Natural killer cell (primary cell): ENCODE results near the gene COL5A1. TPM values are rescaled to one million over a fixed set of nuclear protein-coding genes. Genes with fewer than 3 reads are reported as not detected.

Source experiments
- ATAC-seq, 3 donors: fragments of 150-1000 bp in 2 of 3; fragments of 200-7000 bp in 1 of 3; cut with Tn5 transposase; 1 replicate in 1 of 3; 2 replicates in 2 of 3; pipeline ENCODE4 v1.10.0; 2021; ENCODE audit warnings: mild to moderate bottlenecking in 2 of 3, moderate library complexity in 2 of 3
- DNase-seq, 2 donors: peaks; one replicate each; pipeline versions ENCODE4 v3.0.0 to v3.0.0-alpha.2; 2013 to 2021; ENCODE audit warnings: mixed read lengths in 1 of 2
- H3K27ac ChIP-seq: one replicate; pipeline ENCODE4 v1.5.1; 2013; ENCODE audit warnings: mild to moderate bottlenecking, low read length
- H3K27me3 ChIP-seq: one replicate; pipeline ENCODE4 v1.6.1; 2013; ENCODE audit warnings: low read length; ENCODE audit not compliant: control insufficient read depth, insufficient read depth
- H3K36me3 ChIP-seq: one replicate; pipeline ENCODE4 v1.6.1; 2013; ENCODE audit warnings: low read length; ENCODE audit not compliant: control insufficient read depth, insufficient read depth
- H3K4me1 ChIP-seq: one replicate; pipeline ENCODE4 v1.6.1; 2013; ENCODE audit warnings: low read length; ENCODE audit not compliant: control insufficient read depth, insufficient read depth
- H3K4me3 ChIP-seq: one replicate; pipeline ENCODE4 v1.5.1; 2013; ENCODE audit warnings: low read length
- H3K9me3 ChIP-seq: one replicate; pipeline ENCODE4 v1.6.1; 2013; ENCODE audit warnings: low read length; ENCODE audit not compliant: control insufficient read depth, insufficient read depth
- H3K27ac Mint-ChIP-seq, 2 donors: one replicate each; pipeline ENCODE4 v1.8.0; 2022; ENCODE audit warnings: mild to moderate bottlenecking in 2 of 2, mixed read lengths in 2 of 2, moderate library complexity in 1 of 2
- H3K27me3 Mint-ChIP-seq, 2 donors: one replicate each; pipeline ENCODE4 v1.8.0; 2022; ENCODE audit warnings: low read depth in 2 of 2, mixed read lengths in 2 of 2
- H3K36me3 Mint-ChIP-seq: one replicate; pipeline ENCODE4 v1.8.0; 2022; ENCODE audit warnings: mixed read lengths
- H3K4me1 Mint-ChIP-seq, 2 donors: one replicate each; pipeline ENCODE4 v1.8.0; 2022; ENCODE audit warnings: mixed read lengths in 2 of 2
- H3K4me3 Mint-ChIP-seq: one replicate; pipeline ENCODE4 v1.8.0; 2022; ENCODE audit warnings: mild to moderate bottlenecking, moderate library complexity, mixed read lengths
- H3K9me3 Mint-ChIP-seq, 2 donors: one replicate each; pipeline ENCODE4 v1.8.0; 2022; ENCODE audit warnings: mixed read lengths in 2 of 2
- WGBS: methylation state at CpG from one replicate; pipeline ENCODE4 v1.1.7; 2013; ENCODE audit warnings: missing lambda C conversion rate; ENCODE audit not compliant: insufficient coverage; 5-methylcytosine and 5-hydroxymethylcytosine counted together
- intact Hi-C: fragments of 100-400 bp; cut with micrococcal nuclease; formaldehyde crosslinking; loops from one replicate; pipeline ENCODE4 v1.14.2; 2022
- total RNA-seq, 4 donors: library from RNA; stranded (reverse); fragments of 120-200 nt in 1 of 4; gene quantifications; one replicate each; pipeline versions ENCODE4 v1.2.3 to v1.2.4, GENCODE V29; 2013 to 2022
- TF ChIP-seq, protein P1 (sequence below): fragments of 200-600 bp; IDR thresholded peaks from one replicate; pipeline ENCODE4 v1.8.0; 2022; ENCODE audit warnings: antibody characterized with exemption

Gene COL5A1
- total RNA-seq, 3 donors from 2014 or later (not counting 1 experiment from before 2014, with no cell fraction given) = 0.11 to 0.28 (median 0.23) TPM

DNA sequence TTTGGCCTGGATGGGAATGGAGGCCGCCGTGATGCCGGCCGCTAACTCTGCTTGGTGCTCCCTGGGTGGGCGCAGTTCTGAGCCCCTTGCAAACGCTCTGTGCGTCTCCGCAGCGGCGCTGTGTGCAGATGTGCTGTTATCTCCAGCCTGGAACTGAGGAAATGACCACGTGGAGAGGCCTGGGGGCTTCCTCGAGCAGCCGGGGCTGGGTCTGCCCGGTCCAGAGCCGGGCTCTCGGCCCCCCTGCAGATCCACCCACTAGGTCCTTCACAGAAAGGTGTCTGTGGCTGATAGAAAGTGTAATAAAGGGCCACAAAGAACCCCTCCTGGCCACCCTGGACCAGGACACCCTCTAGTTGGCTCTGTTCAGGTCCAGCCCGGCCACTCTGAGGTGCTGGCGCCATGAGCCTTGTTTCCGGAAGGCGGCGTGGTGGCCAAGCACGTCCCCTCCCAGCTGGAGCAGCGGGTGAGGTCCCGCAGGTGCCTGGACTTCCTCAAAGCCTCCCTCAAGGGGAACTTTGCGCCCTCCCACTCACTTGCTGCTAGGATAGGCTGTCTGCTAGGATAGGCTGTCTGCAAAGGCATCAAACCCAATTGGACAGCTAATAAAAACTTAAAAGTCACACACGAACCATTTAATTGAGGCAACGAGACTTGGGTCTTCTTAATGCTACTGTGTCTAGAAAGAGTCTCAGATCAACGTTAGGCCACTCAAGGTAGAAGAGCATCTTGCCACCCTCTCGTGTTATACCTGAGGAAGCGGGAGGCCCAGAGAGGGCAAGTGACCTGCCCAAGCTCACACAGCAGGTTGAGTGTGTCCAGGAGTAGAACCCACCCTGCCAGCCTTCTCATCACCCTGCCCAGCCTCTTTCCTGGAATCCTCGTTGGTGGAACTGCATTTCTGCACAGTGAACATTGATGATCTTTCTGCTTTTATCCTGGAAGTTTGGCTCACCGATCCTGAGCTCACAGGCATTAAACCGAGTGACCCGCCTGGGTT is 129.7 kb downstream of the COL5A1 start:
- Histone ChIP-seq H3K9me3 (no peaks in the 10 kb centered on the region), H3K27ac (no peak overlapping the region), H3K36me3 (no peaks in the 10 kb centered on the region), H3K4me1 (peaks cover 31% of the 10 kb centered on the region), H3K4me3 (no peak overlapping the region), H3K27me3 (no peaks in the 10 kb centered on the region)
- no peaks in the 10 kb centered on the region for H3K27me3 Mint-ChIP-seq
- no peak overlapping the region for H3K4me3 Mint-ChIP-seq
- peaks cover 31 to 35% of the 10 kb centered on the region in 2 donors for H3K4me1 Mint-ChIP-seq
- DNase-seq (no peak), ATAC-seq (no peak)
- no peak overlapping the region for H3K27ac Mint-ChIP-seq
- TF ChIP-seq, protein P1, sequence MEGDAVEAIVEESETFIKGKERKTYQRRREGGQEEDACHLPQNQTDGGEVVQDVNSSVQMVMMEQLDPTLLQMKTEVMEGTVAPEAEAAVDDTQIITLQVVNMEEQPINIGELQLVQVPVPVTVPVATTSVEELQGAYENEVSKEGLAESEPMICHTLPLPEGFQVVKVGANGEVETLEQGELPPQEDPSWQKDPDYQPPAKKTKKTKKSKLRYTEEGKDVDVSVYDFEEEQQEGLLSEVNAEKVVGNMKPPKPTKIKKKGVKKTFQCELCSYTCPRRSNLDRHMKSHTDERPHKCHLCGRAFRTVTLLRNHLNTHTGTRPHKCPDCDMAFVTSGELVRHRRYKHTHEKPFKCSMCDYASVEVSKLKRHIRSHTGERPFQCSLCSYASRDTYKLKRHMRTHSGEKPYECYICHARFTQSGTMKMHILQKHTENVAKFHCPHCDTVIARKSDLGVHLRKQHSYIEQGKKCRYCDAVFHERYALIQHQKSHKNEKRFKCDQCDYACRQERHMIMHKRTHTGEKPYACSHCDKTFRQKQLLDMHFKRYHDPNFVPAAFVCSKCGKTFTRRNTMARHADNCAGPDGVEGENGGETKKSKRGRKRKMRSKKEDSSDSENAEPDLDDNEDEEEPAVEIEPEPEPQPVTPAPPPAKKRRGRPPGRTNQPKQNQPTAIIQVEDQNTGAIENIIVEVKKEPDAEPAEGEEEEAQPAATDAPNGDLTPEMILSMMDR = no peak
- no peaks in the 10 kb centered on the region for H3K9me3 Mint-ChIP-seq
- H3K36me3 Mint-ChIP-seq = no peaks in the 10 kb centered on the region
- whole genome bisulfite sequencing = 46% methylated on average over 34 of the region's 34 CpGs
- intact Hi-C loops = no loop called here

DNA sequence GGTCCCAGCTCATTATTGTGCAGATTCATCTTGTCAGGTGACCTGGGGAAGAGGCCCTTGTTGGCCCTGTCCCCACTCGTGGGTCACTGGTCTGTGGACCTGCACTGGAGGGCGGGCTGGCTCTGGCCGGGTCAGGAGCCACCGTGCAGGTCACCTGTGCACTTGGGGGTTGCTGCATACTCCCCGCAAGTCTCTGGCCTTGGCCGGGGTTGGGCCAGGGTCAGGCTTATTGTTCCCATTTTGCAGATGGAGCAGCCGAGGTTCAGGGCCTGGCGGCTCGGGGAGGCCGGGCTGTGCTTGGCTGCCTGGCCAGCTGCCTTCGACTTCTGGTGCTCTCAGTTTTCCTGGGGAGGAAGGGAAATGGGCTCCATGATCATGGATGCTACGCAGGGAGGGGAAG is 130.7 kb downstream of the COL5A1 start:
- H3K27me3 Mint-ChIP-seq = no peaks in the 10 kb centered on the region
- intact Hi-C loops = no loop called here
- ATAC-seq (no peak), DNase-seq (no peak)
- no peaks in the 10 kb centered on the region for H3K27me3 ChIP-seq
- no peaks in the 10 kb centered on the region for H3K36me3 Mint-ChIP-seq
- 85% methylated on average over 12 of the region's 12 CpGs for WGBS
- H3K36me3 ChIP-seq = no peaks in the 10 kb centered on the region
- H3K4me3 ChIP-seq = no peak overlapping the region
- no peaks in the 10 kb centered on the region for H3K9me3 ChIP-seq
- no peak overlapping the region for H3K27ac Mint-ChIP-seq
- H3K4me1 ChIP-seq = peaks cover 31% of the 10 kb centered on the region
- TF ChIP-seq, protein P1 = no peak
- peaks cover 31 to 35% of the 10 kb centered on the region in 2 donors for H3K4me1 Mint-ChIP-seq
- no peaks in the 10 kb centered on the region for H3K9me3 Mint-ChIP-seq
- no peak overlapping the region for H3K4me3 Mint-ChIP-seq
- no peak overlapping the region for H3K27ac ChIP-seq

DNA sequence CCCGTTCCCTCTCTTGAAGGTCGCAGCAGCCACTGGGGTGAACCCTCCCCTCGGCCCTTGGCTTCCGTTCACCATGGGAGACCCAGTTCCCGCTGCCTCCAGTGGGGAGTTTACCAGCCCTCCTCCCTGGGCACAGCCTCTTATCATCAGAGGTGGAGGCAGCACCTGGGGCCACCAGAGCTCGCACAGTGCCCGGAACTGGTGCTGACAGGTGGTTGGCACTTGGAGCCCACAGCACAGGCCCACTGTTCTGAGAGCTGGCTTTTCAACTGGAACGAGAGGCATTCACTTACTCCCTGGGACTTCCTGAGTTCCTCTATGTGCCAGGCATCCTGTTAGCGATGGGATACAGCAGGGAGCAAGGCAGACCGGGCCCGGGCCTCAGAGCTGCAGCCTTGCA is 132.2 kb downstream of the COL5A1 start:
- Mint-ChIP-seq H3K27me3 (no peaks in the 10 kb centered on the region), H3K4me1 (peaks cover 18 to 23% of the 10 kb centered on the region in 2 donors), H3K27ac (no peak overlapping the region), H3K36me3 (no peaks in the 10 kb centered on the region), H3K9me3 (no peaks in the 10 kb centered on the region), H3K4me3 (no peak overlapping the region)
- ATAC-seq (no peak), DNase-seq (no peak)
- Histone ChIP-seq H3K27ac (no peak overlapping the region), H3K9me3 (no peaks in the 10 kb centered on the region), H3K36me3 (no peaks in the 10 kb centered on the region), H3K4me3 (no peak overlapping the region), H3K27me3 (no peaks in the 10 kb centered on the region), H3K4me1 (peaks cover 20% of the 10 kb centered on the region)
- intact Hi-C loops = no loop called here
- 90% methylated on average over 11 of the region's 11 CpGs for WGBS
- TF ChIP-seq, protein P1 = no peak
